Spleen (tissue), 11 donors: ENCODE data around the gene ZSWIM8. TPM values are rescaled to one million over a fixed set of nuclear protein-coding genes. Genes with fewer than 3 reads are reported as not detected.

Source experiments
- DNase-seq: peaks from one replicate; pipeline ENCODE4 v3.0.0-alpha.2; 2020
- H3K27ac ChIP-seq, 8 donors: fragments of 200-600 bp; sonication (generic) in 7 of 8; 1 replicate in 4 of 8; 2 replicates in 4 of 8; pipeline versions ENCODE4 v1.5.0 to v1.8.0; 2016 to 2021; ENCODE audit warnings: inconsistent platforms in 4 of 8, mild to moderate bottlenecking in 4 of 8, moderate library complexity in 1 of 8
- H3K27me3 ChIP-seq, 7 donors: fragments of 200-600 bp; sonication (generic) in 6 of 7; replicated peaks in 1 of 7; 1 replicate in 4 of 7; 2 replicates in 3 of 7; pipeline versions ENCODE4 v1.5.0 to v1.8.0; 2016 to 2021; ENCODE audit warnings: inconsistent platforms in 3 of 7, mild to moderate bottlenecking in 1 of 7
- H3K36me3 ChIP-seq, 6 donors: fragments of 200-600 bp; sonication (generic) in 5 of 6; 1 replicate in 4 of 6; 2 replicates in 2 of 6; pipeline versions ENCODE4 v1.5.0 to v1.8.0; 2016 to 2021; ENCODE audit warnings: inconsistent platforms in 2 of 6
- H3K4me1 ChIP-seq, 6 donors: fragments of 200-600 bp; sonication (generic) in 5 of 6; 1 replicate in 3 of 6; 2 replicates in 3 of 6; pipeline versions ENCODE4 v1.5.0 to v1.8.0; 2016 to 2021; ENCODE audit warnings: inconsistent platforms in 3 of 6
- H3K4me3 ChIP-seq, 8 donors: fragments of 200-600 bp; sonication (generic) in 7 of 8; 1 replicate in 4 of 8; 2 replicates in 4 of 8; pipeline versions ENCODE4 v1.5.0 to v1.8.0; 2016 to 2021; ENCODE audit warnings: inconsistent platforms in 4 of 8, mild to moderate bottlenecking in 4 of 8, moderate library complexity in 2 of 8
- H3K9me3 ChIP-seq, 8 donors: fragments of 200-600 bp; sonication (generic) in 7 of 8; 1 replicate in 4 of 8; 2 replicates in 4 of 8; pipeline versions ENCODE4 v1.5.0 to v1.8.0; 2016 to 2021; ENCODE audit warnings: inconsistent platforms in 4 of 8
- CTCF ChIP-seq, 11 experiments: fragments of 200-600 bp in 7 of 11; fragments of 450-650 bp in 4 of 11; sonication (generic) in 4 of 11; IDR thresholded peaks in 8 of 11; conservative IDR thresholded peaks in 3 of 11; 1 replicate in 7 of 11; 2 replicates in 4 of 11; pipeline versions ENCODE4 v1.4.0 to v1.8.0; 2016 to 2021; ENCODE audit warnings: antibody characterized with exemption in 11 of 11, inconsistent platforms in 4 of 11, mild to moderate bottlenecking in 1 of 11
- POLR2A ChIP-seq, 3 donors: fragments of 450-650 bp; IDR thresholded peaks; one replicate each; pipeline ENCODE4 v1.5.1; 2017; ENCODE audit warnings: antibody characterized with exemption in 3 of 3, mild to moderate bottlenecking in 1 of 3
- POLR2AphosphoS5 ChIP-seq, 3 donors: sonication (generic); formaldehyde crosslinking; IDR thresholded peaks; one replicate each; pipeline ENCODE4 v1.5.1; 2017; ENCODE audit warnings: antibody characterized with exemption in 3 of 3
- WGBS, 5 donors: extraction: QIAGEN DNeasy Blood & Tissue Kit in 3 of 5; methylation state at CpG; one replicate each; pipeline versions ENCODE4 v1.1.5 to v1.1.7; 2013 to 2018; 5-methylcytosine and 5-hydroxymethylcytosine counted together
- intact Hi-C: fragments of 100-400 bp; cut with DNase I; formaldehyde crosslinking; loops from one replicate; pipeline ENCODE4 v1.15.0; 2023; ENCODE audit warnings: low total_unique reads
- polyA plus RNA-seq, 3 donors: library from polyadenylated mRNA; stranded (reverse); fragments of 200-250 nt; gene quantifications; one replicate each; pipeline ENCODE4 v1.2.1, GENCODE V29; 2013
- total RNA-seq, 7 donors: library from RNA; depleted of rRNA in 3 of 7; stranded (reverse); fragments of >200 nt in 3 of 7; fragmentation: NEBNext Ultra II Directional in 4 of 7; extraction: Animal tissue kit (Norgen Biotek cat#: 25700) in 4 of 7; gene quantifications; one replicate each; pipeline versions ENCODE4 v1.1.0 to v1.2.1, GENCODE V29; 2016 to 2021
- donor health status: healthy with polysubstance abuse.
- donor health status: DM: no; HTN: no; CAD: no; lungs with moderate emphysema.
- donor health status: DM: no; HTN: no; CAD: no.
- donor health status: Bipolar disorder and iron deficiency.
- donor health status: healthy.
- donor health status: DM: no; HTN: no; CAD: no.
- donor health status: DM: yes; HTN: yes; CAD: no.

Gene ZSWIM8
- total and polyA plus RNA-seq, 10 donors = 51.5 to 141 (median 119) TPM

GRCh38 chr10:73810735-73811465, 25.5 kb downstream of the ZSWIM8 start:
- TF ChIP-seq POLR2AphosphoS5 (IDR thresholded peaks at IDR 0.05) (no peak), POLR2A (IDR thresholded peaks at IDR 0.05) (no peak), CTCF (IDR thresholded peaks at IDR 0.05 in 8 of 11, conservative IDR thresholded peaks at IDR 0.05 in 3 of 11) (no peak)
- intact Hi-C loops = no loop called here
- H3K4me3 ChIP-seq = peak overlapping the region; percentile 68 to 98 (median 89)
- H3K4me1 ChIP-seq = peaks cover 18 to 80% (median 54%) of the 10 kb centered on the region in 6 donors
- WGBS, 5 donors = 1% methylated on average over 50 to 63 of the region's 63 CpGs
- peak; percentile 95 for DNase-seq
- no peaks in the 10 kb centered on the region for H3K9me3 ChIP-seq
- peaks cover 0 to 76% (median 39%) of the 10 kb centered on the region in 6 donors for H3K36me3 ChIP-seq
- H3K27ac ChIP-seq = peak overlapping the region; percentile 90 to 100 (median 98)
- H3K27me3 ChIP-seq = no peaks in the 10 kb centered on the region

DNA sequence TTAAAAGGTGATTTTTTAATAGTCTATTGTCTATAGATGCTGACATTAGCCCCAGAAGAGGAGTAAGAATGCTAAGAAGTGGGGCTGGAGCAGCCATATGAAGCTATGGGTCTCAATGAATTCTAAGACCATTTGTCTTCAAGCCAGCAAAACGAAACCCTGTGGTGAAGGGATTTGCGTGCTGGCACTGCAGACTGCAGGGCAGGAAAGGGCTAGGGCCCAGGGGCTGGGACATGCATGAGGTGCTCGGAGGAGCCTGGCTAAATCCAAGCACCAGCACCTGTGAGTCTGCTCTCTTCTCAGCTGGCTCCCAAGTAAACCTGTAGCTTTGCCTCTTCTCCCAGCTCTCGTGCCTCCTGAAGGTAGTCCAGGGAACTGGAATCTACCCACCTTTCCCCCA, 27.3 kb downstream of the ZSWIM8 start:
- Histone ChIP-seq H3K4me1 (peaks cover 11 to 80% (median 43%) of the 10 kb centered on the region in 6 donors), H3K27me3 (no peaks in the 10 kb centered on the region), H3K36me3 (peaks cover 0 to 76% (median 32%) of the 10 kb centered on the region in 6 donors), H3K9me3 (no peaks in the 10 kb centered on the region), H3K4me3 (no peak overlapping the region), H3K27ac (peak overlapping the region in 7 of 8 donors; percentile 27 to 100 (median 98))
- peak; percentile 77 for DNase-seq
- no peak for TF ChIP-seq POLR2AphosphoS5 (IDR thresholded peaks at IDR 0.05)
- TF ChIP-seq POLR2A (IDR thresholded peaks at IDR 0.05) = no peak
- TF ChIP-seq CTCF (IDR thresholded peaks at IDR 0.05 in 8 of 11, conservative IDR thresholded peaks at IDR 0.05 in 3 of 11) = no peak
- WGBS, 5 donors = 91 to 98% (median 94%) methylated on average over 4 of the region's 4 CpGs
- intact Hi-C loops = no loop called here

GRCh38 chr10:73813333-73813732, 27.9 kb downstream of the ZSWIM8 start:
- no peaks in the 10 kb centered on the region for H3K27me3 ChIP-seq
- peak; percentile 78 for DNase-seq
- 86 to 88% (median 87%) methylated on average over 7 of the region's 7 CpGs for WGBS, 5 donors
- intact Hi-C loops = no loop called here
- H3K9me3 ChIP-seq = no peaks in the 10 kb centered on the region
- H3K36me3 ChIP-seq = peaks cover 0 to 76% (median 30%) of the 10 kb centered on the region in 6 donors
- no peak for TF ChIP-seq POLR2A (IDR thresholded peaks at IDR 0.05)
- TF ChIP-seq POLR2AphosphoS5 (IDR thresholded peaks at IDR 0.05) = no peak
- TF ChIP-seq CTCF (IDR thresholded peaks at IDR 0.05 in 8 of 11, conservative IDR thresholded peaks at IDR 0.05 in 3 of 11) = no peak
- H3K27ac ChIP-seq = peak overlapping the region in 2 of 8 donors; percentile 24 to 99
- no peak overlapping the region for H3K4me3 ChIP-seq
- peaks cover 11 to 80% (median 40%) of the 10 kb centered on the region in 6 donors for H3K4me1 ChIP-seq

DNA sequence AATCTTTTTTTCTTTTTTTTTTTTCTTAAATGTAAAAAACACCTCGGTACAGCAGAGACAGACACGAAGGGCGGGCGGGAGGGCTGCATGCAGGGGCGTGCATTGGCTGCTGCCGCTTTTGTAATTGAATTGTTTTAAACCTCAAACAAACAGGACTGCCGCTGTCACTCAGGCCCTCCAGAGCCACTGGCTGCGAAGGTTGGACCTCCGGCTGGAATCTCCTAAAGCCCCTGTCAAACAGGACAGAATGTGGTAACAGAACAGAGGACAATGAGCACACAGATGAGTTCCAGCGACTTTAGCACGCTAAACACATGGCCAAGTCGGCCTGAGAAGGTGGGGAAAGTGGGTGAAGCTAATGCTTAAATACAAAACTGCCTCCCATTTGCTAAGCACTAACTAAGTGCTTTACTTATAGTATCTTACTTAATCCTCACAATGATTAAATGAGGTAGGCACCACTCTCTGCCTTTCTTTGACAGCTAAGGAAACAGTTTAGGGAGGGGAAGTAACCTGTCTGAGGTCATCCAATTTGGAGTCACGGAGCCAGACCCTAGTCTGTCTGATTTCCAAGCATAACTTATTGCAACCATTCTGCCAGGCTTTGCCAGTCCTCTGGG, 29.0 kb downstream of the ZSWIM8 start:
- Histone ChIP-seq H3K27ac (peak overlapping the region in 1 of 8 donors; percentile 81), H3K36me3 (peaks cover 0 to 76% (median 31%) of the 10 kb centered on the region in 6 donors), H3K9me3 (no peaks in the 10 kb centered on the region), H3K27me3 (no peaks in the 10 kb centered on the region), H3K4me3 (no peak overlapping the region), H3K4me1 (peaks cover 11 to 80% (median 35%) of the 10 kb centered on the region in 6 donors)
- intact Hi-C loops = no loop called here
- no peak for TF ChIP-seq CTCF (IDR thresholded peaks at IDR 0.05 in 8 of 11, conservative IDR thresholded peaks at IDR 0.05 in 3 of 11)
- no peak for TF ChIP-seq POLR2A (IDR thresholded peaks at IDR 0.05)
- no peak for TF ChIP-seq POLR2AphosphoS5 (IDR thresholded peaks at IDR 0.05)
- 89 to 95% (median 91%) methylated on average over 13 of the region's 13 CpGs for WGBS, 5 donors
- DNase-seq = no peak
